OCI-LY7 (cell line): Measurements from ENCODE around the gene PCSK7.

Experiments
- CTCF ChIP-seq: fragments of 200-600 bp; sonication (generic); conservative IDR thresholded peaks from 2 replicates; pipeline ENCODE4 v1.5.1; 2014; ENCODE audit warnings: mild to moderate bottlenecking, antibody characterized with exemption, low read length, moderate library complexity, mixed read lengths
- EZH2phosphoT487 ChIP-seq: fragments of 200-600 bp; sonication (generic); IDR thresholded peaks from 2 replicates; pipeline ENCODE4 v1.6.1; 2018; ENCODE audit warnings: low read depth, borderline replicate concordance, mild to moderate bottlenecking, mixed run types, antibody characterized with exemption, low read length, moderate library complexity, mixed read lengths

GRCh38 chr11:117202386-117203068 lies 29.3 kb downstream of the PCSK7 start:
- no peak for TF ChIP-seq CTCF
- TF ChIP-seq EZH2phosphoT487 = no peak
